Glomerular visceral epithelial cell (primary cell): ENCODE measurements around the gene SFRP5.

Source experiments
- DNase-seq: peaks from one replicate; pipeline ENCODE4 v3.0.0-alpha.2; 2016; ENCODE audit errors: extremely low spot score

SFRP5 gene

DNA sequence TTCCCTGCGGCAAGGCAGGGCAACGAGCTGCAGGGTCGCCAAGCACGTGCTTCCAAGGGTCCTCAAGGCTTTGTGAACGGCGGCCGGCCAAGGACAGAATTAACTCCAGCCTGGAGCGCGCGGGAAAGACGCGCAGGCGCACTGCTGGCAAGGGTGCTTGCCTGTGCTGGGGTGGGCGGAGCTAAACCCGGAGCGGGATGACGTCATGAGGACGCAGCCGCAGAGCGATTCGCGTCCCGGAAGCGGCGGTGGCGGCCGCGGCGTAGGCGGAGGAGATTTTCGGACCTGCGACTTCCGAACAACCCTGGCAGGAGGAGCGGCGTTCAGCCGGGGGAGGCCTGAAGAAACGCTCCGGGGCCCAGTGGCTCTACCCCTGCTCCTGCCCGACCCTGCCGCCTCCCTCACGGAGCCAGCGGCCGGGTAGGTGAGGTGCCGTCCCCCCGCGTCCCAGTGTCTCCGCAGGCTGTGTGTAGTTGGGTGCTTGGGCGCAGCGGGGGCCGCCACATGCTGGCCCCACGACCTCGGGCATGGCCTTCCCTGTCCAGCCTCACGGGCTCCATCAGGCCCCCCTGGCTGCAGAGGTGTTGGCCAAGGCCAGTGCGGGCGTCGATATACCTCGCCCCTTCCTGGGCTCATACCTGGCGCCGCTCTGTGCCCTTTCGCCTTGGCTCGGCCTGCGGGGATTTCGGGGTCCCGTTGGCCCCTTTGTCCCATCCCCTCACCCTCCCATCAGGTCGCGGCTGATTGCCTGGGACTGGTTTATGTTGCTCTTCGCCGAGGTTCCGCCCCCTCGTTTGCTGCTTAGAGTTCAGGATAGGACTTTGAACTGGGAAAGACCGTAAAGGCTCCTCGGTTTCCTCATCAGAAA lies 34.7 kb downstream of the SFRP5 start, which contains the start of gene ZFYVE27:
ZFYVE27 (plus strand) TSS at position 227 of the 868 bp plus-strand sequence. CDS start 1,350 bp downstream, outside the sequence.
- DNase-seq, result peak; percentile 97

DNA sequence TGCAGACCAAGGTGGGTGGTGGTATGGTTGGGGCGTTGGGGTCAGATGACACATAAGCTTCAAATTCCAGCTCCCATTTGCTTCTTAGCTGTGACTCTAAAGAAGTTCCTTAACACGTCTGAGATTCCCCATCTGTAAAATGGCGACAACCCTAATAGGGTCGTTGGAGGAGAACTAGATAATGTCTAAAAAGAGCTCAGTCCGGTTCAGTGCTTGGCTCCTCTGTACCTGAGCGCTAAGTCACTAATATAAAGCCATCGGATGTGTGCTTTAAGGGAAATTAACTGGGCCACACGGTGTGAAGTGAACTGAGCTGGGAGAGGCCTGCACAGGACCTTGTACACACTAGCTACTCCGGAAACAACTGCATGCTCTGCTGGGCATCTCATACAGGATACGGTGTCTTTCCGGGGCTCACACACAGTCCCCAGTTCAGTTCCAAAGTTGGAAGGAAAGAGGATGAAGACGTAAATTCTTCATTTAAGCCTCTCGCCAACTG lies 35.3 kb downstream of the SFRP5 start:
- no peak for DNase-seq

DNA sequence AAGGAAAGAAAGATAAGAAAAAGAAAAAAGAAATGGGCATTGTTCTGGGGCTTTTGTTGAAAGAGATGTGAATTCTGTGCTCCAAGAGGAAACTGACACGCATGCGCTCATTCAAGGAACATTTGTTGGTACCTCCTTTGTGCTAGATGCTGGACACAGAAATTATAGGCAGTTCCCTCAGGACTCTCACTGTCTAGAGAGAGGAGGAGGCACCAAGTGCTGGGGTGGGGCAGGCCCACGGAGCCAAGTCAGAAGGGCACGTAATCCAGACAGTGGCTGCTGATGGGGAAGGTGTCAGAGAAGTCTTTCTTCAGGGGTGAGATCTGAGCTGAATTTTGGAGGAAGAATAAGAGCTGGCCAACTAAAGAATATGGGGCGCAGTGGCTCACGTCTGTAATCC lies 37.8 kb downstream of the SFRP5 start:
- no peak for DNase-seq

DNA sequence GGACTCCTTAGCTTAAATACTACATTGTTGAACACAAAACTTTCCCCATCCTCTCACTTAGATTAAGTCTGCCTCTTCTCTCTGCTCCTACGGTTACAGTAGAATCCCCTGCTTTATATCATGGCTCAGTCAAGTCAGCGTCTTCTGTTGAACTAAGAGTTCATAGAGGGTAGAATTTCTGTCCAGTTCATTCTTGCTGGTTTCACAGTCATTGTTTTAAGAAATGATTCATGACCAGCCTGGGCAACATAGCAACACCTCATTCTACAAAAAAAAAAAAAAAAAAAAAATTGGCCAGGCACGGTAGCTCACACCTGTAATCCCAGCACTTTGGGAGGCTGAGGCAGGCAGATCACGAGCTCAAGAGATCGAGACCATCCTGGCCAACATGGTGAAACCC lies 38.5 kb downstream of the SFRP5 start:
- DNase-seq, result no peak

DNA sequence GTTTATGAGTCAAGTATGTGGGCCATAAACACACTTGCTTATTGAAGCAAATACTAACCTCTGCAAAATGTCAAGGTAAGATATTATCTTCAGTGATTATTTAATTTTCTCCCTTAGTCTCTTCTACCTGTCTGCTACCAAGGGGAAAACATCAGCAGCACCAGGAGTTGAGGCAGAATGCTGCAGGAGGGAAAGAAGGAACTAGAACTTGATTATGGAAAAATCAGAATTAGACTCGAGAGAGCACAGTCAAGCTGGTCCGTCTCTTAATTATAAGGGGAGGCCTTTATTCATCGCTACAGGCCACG lies 39.8 kb downstream of the SFRP5 start:
- no peak for DNase-seq

DNA sequence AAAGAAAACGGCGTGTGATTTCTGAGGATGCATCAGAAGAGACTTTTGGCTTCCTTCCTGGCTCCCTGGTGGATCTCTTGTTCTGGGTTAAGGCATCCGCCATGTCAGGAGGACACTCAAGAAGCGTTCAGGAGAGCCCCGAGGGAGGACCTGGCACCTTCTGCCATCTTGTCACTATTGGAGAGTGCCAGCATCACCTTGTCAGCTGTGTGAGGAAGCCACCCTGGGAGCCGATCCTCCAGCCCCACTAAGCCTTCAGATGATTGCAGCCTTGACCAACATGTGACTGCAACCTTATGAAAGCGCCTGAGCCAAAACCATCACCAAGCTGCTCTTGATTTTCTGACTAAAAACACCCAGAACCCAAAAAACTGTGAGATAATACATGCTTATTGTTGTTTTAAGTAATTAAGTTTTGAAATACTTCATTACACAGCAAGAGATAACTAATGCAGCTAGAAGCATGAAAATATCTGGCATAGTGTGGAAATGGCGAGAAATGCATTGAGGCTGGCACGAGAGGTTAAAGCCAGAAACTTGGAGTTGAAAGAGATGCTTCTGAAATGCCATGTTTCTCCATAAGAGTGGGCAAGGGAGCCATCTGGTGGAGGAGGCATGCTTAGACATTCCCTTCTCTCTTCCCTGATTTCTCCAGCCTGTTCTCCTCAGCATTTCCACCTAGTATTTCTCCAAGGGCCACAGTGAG lies 40.3 kb downstream of the SFRP5 start:
- peak; percentile 80 for DNase-seq

DNA sequence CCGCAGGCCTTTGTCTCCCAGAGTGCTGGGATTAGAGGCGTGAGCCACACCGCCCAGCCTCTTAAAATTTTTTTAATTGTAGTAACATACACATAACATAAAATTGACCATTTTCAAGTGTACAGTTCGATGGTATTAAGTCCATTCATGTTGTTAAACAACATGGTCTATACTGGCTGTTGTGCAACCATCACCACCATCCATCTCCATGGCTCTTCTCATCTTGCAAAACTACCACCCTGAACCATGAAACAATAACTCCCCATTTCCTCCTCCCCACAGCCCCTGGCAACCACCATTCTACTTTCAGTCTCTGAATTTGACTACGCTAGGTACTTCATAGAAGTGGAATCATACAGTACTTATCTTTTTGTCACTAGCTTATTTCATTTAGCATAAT lies 42.8 kb downstream of the SFRP5 start:
- DNase-seq, result no peak

DNA sequence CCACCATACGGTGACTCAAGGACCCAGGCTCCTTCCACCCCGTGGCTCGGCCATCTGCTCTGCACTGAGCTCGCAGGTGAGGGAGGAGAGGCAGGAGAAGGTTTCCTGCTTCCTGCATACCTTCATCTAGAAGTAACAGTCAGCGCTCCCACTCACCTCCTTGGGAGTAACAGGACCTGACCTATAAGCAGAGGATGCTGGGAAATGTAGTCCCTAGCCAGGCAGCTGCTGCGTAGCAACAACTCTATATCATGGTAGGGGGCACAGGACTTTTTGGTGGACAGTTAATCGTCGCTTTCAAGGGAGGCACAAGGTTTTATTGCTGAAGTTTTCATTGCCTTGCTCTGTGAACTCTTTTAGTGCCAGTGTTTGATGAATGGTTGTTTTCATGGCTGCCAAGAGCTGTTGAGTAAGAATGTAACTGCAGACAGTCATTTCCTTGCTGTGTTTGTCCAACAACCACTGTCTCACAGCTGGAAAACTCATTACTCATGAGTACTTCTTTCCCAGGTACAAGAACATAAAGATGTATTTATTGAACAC lies 45.1 kb downstream of the SFRP5 start:
- DNase-seq, result no peak

DNA sequence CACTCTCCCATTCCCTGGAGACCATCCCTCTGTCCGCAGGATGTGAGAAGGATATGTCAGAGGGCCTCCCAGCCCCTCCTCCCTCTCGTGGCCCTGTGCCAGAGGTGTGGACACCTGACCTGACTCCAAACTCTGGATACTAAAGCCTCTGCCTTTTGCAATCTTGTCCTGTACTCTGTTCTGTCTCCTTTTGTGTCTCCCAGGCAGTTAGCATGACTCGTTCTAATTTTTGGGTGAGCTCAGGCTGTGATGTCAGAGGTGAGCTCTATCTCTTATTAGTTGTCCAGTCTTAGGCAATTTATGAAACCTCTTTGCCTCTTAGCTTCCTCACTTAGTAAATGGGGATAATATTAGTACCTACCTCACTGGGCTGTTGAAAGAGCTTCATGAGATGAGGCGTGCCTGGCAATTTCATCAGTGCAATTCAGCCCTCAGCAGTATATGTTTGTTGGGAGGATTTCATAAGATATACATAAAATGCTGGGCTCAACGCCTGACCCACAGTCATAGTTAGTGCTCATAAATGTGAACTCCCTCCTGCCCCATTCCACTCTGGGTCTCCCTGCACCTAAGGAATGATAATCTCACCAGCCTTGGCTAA lies 47.4 kb downstream of the SFRP5 start:
- no peak for DNase-seq

DNA sequence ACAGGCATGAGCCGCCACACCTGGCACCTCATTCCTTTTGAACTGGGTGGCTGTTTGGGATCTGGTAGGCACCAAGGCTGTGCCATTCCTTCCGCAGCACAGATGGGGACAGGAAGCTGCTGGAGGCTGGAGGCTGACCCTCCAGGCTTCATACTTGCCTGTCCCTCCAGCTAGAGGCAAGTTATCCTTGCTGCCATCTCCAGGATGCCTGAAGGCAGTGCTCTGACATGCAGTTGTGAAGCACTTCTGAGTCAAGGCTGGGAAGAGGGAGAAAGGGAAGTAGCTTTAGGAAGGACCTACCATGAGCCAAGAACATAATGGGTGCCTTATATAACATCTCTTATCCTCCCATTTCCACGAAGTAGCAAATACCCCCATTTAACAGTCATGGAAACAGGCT lies 48.8 kb downstream of the SFRP5 start:
- DNase-seq, result no peak

DNA sequence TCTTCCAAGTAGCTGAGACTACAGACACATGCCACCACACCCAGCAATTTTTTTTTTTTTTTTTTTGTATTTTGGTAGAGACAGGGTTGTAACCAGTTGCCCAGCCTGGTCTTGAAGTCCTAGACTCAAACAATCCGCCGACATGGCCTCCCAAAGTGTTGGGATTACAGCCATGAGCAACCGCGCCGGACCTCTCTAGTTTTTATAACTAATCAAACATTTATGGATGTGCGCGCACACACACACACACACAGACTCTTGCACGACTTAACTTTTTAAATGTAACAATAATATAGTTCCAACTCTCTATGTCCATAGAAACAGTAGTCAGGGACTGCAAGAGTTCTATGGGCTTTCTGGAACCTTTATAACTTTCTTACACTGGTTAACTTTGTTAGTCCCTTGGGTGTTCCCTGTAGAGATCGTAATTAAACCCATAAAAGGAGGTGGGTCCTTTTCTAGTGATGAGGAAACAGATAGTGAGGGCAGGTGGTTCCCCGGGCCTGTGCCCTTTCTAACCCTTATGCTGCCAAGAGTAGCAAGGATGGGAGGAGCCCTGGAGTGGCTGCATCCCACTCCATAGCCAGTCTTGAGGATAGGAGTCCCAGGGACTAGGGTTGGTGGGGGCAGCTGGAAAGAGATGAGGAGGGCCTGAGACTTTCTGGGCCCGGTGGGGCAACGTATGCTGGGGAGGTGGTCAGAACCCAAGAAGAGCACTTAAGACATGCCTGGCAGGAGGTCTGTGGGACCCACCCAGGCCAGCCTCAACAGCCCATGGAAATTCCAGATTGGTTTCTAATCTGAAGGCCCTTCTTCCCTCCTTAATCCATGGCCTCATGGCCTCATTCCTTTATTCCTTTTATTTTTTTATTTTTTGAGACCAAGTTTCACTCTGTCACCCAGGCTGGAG lies 49.7 kb downstream of the SFRP5 start:
- no peak for DNase-seq

DNA sequence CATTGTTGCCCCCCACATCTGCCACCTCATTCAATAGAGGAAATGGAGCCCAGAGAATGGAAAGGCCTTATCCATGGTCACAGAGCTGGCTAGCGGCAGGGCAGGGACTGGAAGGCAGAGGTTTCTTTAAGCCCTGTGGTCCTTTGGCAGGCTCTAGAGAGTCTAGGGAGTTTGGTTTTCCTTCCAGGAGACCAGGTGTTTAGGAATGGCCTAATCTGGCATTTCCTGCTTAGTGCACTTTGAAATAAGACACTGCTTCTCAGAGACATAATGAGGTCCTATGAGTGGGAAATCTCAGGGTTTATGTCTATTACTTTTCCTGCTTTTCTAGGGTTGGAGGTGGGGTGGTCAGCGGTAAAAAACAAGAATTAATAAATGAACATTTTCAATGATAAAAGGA lies 52.2 kb downstream of the SFRP5 start:
- no peak for DNase-seq

DNA sequence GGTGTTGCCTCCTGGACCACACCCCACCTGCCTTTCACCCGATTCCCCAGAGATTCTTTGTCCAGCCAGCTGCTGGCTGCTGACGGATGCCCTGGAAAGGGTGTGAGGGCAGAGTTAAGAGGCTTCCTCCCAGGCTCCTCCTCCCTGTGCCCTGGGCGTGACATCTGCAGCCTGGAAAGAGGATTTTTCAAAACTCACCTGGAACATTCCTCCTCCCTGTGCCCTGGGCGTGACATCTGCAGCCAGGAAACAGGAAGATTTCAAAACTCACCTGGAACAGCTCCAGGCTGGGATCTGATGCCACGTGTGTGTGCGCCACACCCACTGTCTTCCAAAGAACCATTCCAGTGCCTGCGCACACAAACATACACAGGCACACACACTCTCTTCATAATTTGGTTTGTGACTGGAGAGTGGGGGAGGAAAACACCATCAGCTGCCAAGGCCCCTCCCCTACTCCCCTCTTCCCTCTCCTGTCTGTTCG lies 53.1 kb downstream of the SFRP5 start:
- no peak for DNase-seq

DNA sequence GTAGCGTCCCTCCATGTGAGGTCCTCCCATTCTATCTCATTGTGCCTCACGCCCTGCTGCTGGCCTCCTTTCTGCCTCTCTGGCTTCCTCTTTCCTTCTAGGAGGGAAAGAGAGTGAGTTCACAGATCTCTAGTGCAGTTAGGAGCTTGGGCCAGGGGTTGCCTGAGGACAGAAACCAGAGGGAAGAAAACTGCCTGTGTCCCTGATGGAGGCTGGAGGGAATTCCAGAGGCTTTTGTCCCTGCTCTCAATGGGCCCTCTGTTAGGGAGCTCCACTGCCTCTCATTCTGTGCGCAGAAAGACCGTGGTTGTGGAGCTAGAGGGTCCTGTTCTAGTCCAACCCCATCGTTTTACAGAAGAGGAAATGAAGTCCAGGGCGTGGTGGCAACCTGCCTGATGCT lies 53.6 kb downstream of the SFRP5 start:
- no peak for DNase-seq

DNA sequence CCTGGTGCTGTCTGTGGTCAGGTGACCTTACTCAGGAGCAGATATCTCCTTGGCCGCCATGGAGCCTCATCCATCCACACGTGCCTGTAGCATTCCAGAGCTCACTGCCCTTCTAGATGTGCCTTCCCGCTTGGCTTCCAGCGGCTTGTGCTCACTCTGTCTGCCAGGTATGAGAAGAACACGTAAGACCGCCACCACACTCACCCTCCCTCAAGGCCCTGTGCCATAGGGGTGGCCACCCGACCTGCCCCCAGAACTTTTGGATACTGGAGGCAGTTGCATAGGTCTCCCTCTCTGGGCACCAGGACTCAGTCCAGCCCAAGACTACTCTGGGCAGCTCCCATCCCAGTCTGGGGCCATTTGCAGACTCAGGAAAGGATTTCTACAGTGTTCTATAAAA lies 54.2 kb downstream of the SFRP5 start:
- DNase-seq, result no peak
